ENCODE results near the gene CAMTA1.

GRCh38 chr1:7151978-7152377 is 366.7 kb downstream of the CAMTA1 start:
- TF ChIP-seq POLR2A (IDR thresholded peaks at IDR 0.05; ENCODE audit: borderline replicate concordance, extremely low read depth, insufficient read depth, insufficient read length) (no peak), POLR2AphosphoS5 (IDR thresholded peaks at IDR 0.05; ENCODE audit: low read depth, low read length) (no peak), EZH2 (IDR thresholded peaks at IDR 0.05) (no peak), CTCF (IDR thresholded peaks at IDR 0.05 in 2 of 3, conservative IDR thresholded peaks at IDR 0.05 in 1 of 3; ENCODE audit: borderline replicate concordance in 1 of 3, insufficient read depth in 1 of 3, low read depth in 2 of 3, low read length in 2 of 3) (no peak), TCF7L2 (IDR thresholded peaks at IDR 0.05; ENCODE audit: borderline replicate concordance, extremely low read depth, insufficient read depth, insufficient read length) (no peak), ZFX (IDR thresholded peaks at IDR 0.05) (no peak)

Data from HCT116 (cell line).